Embryonic facial prominence (tissue), 1 donor: ENCODE results near the gene LDLRAP1.
"Not testable (repeated sequence)": the region's sequence is repeated elsewhere in the genome, so short reads cannot be mapped to it uniquely, and the experiment has no call there.

Experiments used
- DNase-seq: peaks from one replicate; pipeline ENCODE4 v3.0.0-alpha.2; 2016; ENCODE audit errors: extremely low spot score

The LDLRAP1 gene, protein sequence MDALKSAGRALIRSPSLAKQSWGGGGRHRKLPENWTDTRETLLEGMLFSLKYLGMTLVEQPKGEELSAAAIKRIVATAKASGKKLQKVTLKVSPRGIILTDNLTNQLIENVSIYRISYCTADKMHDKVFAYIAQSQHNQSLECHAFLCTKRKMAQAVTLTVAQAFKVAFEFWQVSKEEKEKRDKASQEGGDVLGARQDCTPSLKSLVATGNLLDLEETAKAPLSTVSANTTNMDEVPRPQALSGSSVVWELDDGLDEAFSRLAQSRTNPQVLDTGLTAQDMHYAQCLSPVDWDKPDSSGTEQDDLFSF

GRCh38 chr1:25543425-25544242 lies at the start of gene LDLRAP1:
Gene LDLRAP1, plus strand, starts transcription at chr1:25543606. Its CDS starts 93 bp downstream, at chr1:25543699.
- no peak for DNase-seq

DNA sequence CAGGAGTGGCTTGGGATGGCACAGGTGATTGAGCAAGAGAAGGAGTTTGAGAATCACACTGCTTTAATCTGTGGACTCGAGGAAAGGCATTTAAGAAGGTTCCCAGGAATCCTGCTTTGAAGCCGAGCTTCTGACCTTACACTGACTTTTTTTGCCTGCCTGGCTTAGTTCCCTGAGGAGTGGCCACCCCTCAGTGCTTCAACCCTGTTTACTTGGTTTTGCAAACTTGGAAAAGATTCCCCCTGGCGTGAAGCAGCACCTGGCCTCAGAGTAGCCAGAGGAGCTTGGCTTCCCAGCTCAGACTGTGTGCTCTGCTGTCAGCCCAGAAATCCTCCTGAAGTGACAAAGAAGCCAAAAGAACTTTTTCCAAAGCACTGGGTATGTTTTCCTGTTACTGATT lies 48.5 kb upstream of the LDLRAP1 start:
- DNase-seq, result no peak

DNA sequence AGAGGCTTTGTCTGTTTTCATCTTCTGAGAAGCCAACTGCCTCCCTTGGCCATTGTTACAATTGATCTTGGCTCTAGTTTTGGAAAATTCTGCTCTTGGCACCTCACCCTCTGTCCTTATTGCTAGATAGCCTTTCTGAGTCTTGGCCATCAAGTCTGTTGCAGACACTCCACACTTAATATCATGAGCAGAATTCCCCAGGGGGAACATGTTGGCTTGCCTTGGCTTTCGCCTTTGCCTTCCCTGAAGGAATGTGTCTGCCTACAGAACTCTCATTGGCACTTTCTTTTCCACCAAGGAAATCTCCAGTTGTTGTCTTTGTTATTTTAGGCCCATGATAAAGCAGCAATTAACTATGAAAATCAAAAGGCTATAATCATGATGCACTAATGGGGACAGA lies 42.7 kb upstream of the LDLRAP1 start:
- no peak for DNase-seq

DNA sequence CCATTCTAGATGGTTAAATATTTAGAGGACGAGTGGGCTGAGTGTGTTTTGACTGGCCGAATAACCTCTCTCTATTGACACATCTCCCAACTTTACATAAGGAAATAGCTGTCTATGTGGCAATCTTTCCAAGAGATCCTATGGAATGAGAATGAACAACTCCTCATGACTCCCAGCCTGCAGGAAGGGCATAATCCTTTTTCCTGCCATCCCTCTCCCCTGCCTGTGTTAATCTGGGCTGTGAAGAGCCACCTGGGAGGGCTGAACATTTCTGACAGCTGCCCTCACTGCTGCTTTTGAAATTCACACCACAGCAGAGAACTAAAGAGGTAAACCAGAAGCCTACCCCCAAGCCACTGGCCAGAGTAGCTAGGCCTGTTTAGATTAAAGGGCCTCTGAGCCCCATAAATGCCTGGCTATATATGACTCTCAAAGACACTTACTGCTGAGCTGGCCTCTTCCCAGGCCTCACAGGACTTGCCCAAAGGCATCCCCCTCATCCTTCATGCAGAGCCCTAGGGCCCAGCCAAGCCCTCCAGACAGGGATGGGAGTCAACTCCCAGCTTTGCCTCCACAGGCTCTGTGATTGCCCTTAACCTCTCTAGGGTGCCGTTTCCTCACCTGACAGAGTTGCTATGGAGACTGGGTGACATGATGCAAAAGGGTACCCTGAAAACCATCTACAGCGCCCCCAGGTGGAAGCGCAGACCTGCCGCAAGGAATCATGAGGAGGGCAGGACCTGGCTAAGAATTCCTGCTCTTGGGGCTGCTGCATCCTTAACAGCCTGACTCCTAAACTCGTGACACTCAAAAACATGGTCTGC lies 42.0 kb upstream of the LDLRAP1 start:
- no peak for DNase-seq

DNA sequence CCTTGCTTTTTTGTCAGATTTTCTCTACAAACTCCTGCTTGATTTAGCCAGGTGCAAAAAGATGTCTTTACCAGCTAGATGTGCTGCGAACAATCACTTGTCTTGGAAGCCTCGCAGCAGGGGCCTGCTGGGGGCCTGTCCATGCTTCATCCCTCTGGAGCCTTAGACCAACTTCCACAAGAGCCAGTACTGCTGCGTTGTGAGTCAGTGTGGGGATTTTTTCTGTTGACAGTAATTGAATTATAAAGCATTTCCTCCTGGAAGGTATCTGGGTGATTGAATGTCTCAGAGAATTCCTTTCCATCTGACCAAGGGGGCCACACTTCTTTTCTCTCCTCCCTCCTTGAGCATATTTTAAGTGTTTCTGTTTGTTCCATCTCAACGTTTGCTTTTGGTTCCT lies 40.4 kb upstream of the LDLRAP1 start:
- no peak for DNase-seq

DNA sequence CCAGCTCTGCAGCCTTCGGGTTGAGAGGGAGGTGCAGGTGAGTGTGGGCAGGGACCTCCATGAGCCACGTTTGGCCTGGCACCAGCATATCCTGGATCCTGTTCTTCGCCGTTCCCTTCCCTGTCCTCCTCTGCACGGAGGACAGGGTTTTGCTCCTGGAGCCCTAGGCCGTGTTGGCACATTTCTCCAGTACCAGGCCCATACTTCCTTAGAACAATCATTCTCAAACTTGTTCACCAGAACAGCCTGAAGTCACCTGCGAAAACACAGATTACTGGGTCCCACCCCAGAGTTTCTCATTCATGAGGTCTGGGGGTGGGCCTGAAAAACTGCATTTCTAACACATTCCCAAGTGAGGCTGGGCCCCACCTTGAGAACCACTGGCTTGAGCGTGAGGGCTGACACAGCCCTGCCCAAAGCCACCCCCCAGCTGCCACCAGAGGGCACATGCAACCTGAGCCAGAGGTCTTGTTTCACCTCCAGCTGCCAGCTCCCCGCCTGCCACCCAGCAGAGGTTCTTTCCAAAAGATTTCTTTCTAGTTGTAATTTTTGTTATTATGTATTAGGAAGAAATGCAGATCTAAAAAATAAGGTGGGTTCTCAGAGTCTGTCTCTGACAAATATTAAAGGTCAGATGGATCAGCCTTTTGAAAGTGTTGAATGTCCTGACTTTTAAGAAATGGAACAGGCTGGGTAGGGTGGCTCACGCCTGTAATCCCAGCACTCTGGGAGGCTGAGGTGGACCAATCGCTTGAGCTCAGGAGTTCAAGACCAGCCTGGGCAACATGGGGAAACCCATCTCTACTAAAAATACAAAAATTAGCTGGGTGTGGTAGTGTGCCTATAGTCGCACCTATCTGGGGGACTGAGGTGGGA lies 39.6 kb upstream of the LDLRAP1 start:
- DNase-seq, result no peak

DNA sequence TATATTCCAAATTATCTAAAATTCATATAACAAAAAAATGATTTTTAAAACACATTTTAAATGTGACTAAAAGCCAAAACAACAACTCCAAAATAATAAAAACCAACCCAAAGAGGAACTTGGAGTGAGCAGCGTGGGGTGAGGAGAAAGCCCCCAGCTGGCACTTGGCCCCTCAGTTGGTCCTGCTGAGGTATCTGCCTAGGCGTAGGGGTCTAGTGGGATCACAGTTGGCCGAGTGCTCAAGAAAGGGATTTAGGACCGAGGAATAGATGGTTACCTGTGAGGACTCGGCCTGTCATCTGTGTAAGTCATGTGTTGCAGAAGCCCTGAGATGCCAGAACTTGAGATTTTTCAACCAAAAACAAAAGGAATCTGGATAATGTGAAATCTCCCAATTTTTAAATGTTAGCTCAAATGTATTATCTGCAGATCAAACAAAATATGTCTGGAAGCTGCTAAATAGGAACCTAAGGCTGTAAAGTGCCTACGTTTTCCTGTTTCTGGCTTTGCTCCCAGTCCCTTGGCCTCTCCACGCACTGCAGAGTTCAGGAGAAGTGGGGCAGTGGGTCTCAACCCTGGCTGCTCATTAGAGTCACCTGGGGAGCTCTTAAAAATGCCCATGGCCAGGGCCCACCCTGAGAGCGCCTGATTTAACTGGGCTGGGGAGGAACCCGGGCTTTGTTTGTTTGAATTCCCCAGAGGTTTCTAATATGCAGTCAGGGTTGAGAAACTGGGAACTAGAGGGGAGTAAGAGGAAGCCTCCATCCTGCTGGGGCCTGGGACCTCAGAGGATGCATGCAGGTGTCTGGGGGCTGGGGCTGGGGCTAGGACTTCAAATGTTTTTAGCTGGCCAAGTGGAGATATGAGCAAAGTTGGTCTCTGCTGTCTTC lies 38.5 kb upstream of the LDLRAP1 start:
- DNase-seq, result no peak

DNA sequence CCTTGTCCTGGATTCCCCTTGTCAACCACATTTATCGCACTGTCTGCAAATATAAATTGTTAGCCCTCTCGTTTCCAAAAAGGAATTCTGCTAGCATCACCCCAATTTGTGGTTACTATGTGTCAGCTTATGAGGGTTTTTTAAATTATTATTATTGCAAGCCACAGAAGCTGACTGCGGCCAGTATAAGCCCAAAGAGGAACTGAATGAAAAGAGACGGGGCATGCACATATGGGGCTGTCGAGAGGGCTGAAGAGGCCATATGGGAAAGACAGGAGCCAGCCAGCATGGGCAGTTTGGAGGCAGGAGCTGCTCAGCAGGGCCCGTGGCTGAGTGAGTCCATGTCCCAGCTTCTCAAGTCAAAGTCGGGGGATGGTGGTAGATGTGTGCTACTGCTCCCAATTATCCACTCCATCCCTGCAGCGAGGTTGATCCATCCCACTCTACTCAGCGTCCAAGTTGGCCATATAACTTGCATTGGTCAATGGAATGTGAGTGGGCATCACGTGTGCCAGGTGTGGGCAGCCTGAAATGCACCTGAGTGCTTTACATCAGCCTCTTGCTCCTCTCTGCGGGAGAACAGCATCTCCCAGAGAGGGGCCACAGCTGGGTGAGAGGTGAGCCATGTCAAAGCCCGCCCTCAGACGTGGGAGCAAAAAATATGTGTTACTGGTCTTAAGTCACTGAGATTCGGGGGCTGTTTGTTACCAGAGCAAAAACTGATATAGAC lies 37.6 kb upstream of the LDLRAP1 start:
- DNase-seq, result no peak

- DNase-seq, result not testable (repeated sequence)
Measured at GRCh38 chr1:25506566-25507463, 36.6 kb upstream of the LDLRAP1 start.

GRCh38 chr1:25513666-25514065 lies 29.7 kb upstream of the LDLRAP1 start:
- DNase-seq, result no peak

DNA sequence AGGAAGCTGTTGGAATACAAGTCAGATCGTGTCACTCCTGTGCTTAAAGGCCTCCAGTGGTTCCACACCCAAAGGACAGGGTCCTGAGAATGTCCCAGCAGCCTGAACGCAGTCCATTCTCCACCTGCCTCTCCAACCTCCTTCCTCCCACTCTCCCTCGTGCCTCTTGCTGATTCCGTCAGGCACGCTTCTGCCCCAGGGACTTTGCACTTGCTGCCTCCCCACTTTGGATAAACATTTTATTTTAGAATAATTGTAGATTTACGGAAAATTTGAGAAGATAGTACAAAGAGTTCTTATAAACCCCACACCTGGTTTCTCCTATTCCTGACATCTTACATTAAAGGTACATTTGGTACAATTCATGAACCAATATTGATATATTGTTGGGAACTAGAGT lies 28.4 kb upstream of the LDLRAP1 start:
- DNase-seq, result no peak

DNA sequence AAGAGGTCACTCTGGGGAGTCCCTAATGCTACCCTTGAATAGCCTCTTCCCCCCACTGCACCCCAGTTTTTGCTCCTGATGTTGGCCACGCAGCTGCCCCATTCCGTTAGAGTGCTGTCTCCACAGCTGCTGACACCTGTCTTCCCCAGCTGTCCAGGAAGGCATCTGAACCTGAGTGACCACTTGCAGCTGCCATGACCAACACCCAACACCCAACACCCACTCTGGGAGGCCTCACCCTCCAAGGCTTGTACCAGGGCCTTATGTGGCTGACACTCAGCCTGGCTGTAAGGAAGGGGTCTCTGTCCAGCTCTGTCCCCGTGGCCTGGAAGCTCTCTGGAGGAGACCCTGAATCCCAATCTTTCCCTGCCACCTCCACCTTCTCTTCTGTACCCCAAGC lies 26.7 kb upstream of the LDLRAP1 start:
- no peak for DNase-seq

- DNase-seq, result no peak
Measured at GRCh38 chr1:25517476-25518394, 25.7 kb upstream of the LDLRAP1 start.

DNA sequence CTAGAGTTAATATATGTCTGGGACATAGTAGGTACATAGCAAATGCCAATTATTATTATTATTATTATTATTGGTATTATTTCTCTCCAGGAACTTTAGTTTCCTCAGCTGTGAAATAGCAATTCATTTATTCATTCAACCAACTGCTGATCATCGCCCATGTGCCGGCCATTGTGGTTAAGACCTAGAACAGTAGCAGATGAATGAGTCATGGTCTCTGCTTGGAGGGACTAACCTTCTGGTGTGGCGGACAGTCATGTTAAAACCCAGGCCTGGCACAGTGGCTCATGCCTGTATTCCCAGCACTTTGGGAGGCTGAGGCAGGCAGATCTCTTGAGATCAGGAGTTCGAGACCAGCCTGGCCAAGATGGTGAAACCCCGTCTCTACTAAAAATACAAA lies 23.8 kb upstream of the LDLRAP1 start:
- DNase-seq, result no peak

GRCh38 chr1:25520446-25521061 lies 22.9 kb upstream of the LDLRAP1 start:
- no peak for DNase-seq

GRCh38 chr1:25522031-25522655 lies 21.3 kb upstream of the LDLRAP1 start:
- no peak for DNase-seq

- DNase-seq, result no peak
Measured at GRCh38 chr1:25523542-25523941, 19.9 kb upstream of the LDLRAP1 start.
